GM23248 (cell line): ENCODE measurements around the gene THSD4. TPM values are rescaled to one million over a fixed set of nuclear protein-coding genes. Genes with fewer than 3 reads are reported as not detected.

ENCODE experiments used
- DNase-seq: peaks from one replicate; pipeline ENCODE4 v3.0.0-alpha.2; 2015
- H2AFZ ChIP-seq: fragments of 200-600 bp; sonication (generic); 2 replicates; pipeline ENCODE4 v1.6.1; 2016; ENCODE audit warnings: antibody characterized with exemption
- H3F3A ChIP-seq: fragments of 200-600 bp; sonication (generic); 2 replicates; pipeline ENCODE4 v1.6.1; 2016; ENCODE audit warnings: mild to moderate bottlenecking, antibody characterized with exemption, mixed run types; ENCODE audit not compliant: insufficient read depth
- H3K27ac ChIP-seq: fragments of 200-600 bp; sonication (generic); 2 replicates; pipeline ENCODE4 v1.5.1; 2016; ENCODE audit warnings: mild to moderate bottlenecking
- H3K27me3 ChIP-seq: fragments of 200-600 bp; sonication (generic); replicated peaks from 2 replicates; pipeline ENCODE4 v1.6.1; 2016; ENCODE audit warnings: mild to moderate bottlenecking; ENCODE audit not compliant: insufficient read depth
- H3K36me3 ChIP-seq: fragments of 200-600 bp; sonication (generic); 2 replicates; pipeline ENCODE4 v1.6.1; 2016; ENCODE audit warnings: low read depth, mild to moderate bottlenecking
- H3K4me1 ChIP-seq: fragments of 200-600 bp; sonication (generic); 2 replicates; pipeline ENCODE4 v1.6.1; 2016; ENCODE audit warnings: mild to moderate bottlenecking; ENCODE audit not compliant: insufficient read depth
- H3K4me2 ChIP-seq: fragments of 200-600 bp; sonication (generic); one replicate; pipeline ENCODE4 v1.6.1; 2016; ENCODE audit warnings: mild to moderate bottlenecking; ENCODE audit not compliant: unreplicated experiment
- H3K4me3 ChIP-seq: fragments of 200-600 bp; sonication (generic); 2 replicates; pipeline ENCODE4 v1.5.1; 2016; ENCODE audit warnings: mild to moderate bottlenecking
- H3K79me2 ChIP-seq: fragments of 200-600 bp; sonication (generic); 2 replicates; pipeline ENCODE4 v1.6.1; 2016; ENCODE audit warnings: mild to moderate bottlenecking; ENCODE audit not compliant: insufficient read depth
- H3K9ac ChIP-seq: fragments of 200-600 bp; sonication (generic); 2 replicates; pipeline ENCODE4 v1.6.1; 2016; ENCODE audit warnings: mild to moderate bottlenecking
- H3K9me2 ChIP-seq: fragments of 200-600 bp; sonication (generic); 2 replicates; pipeline ENCODE4 v1.6.1; 2016; ENCODE audit warnings: mixed run types, mild to moderate bottlenecking, moderate library complexity; ENCODE audit not compliant: insufficient read depth
- H3K9me3 ChIP-seq: fragments of 200-600 bp; sonication (generic); one replicate; pipeline ENCODE4 v1.6.1; 2017; ENCODE audit warnings: low read depth
- H4K20me1 ChIP-seq: fragments of 200-600 bp; sonication (generic); 2 replicates; pipeline ENCODE4 v1.6.0; 2016; ENCODE audit not compliant: insufficient read depth
- EZH2 ChIP-seq: fragments of 200-600 bp; sonication (generic); IDR thresholded peaks from 2 replicates; pipeline ENCODE4 v1.6.1; 2018; ENCODE audit warnings: antibody characterized with exemption, mild to moderate bottlenecking; ENCODE audit not compliant: insufficient read depth, poor library complexity, severe bottlenecking
- EZH2phosphoT487 ChIP-seq: fragments of 200-600 bp; sonication (generic); IDR thresholded peaks from 2 replicates; pipeline ENCODE4 v1.6.1; 2018; ENCODE audit warnings: antibody characterized with exemption, moderate library complexity, mild to moderate bottlenecking, low read depth; ENCODE audit not compliant: insufficient read depth
- WGBS, 2 experiments: methylation state at CpG; one replicate each; pipeline ENCODE4 v1.1.6; 2015 to 2017; ENCODE audit warnings: low lambda C conversion rate in 2 of 2, low coverage in 1 of 2; ENCODE audit errors: missing lambda C conversion rate in 2 of 2; 5-methylcytosine and 5-hydroxymethylcytosine counted together
- in situ Hi-C: fragments of 300-500 bp; cut with MboI; formaldehyde crosslinking; loops from 2 replicates; pipeline ENCODE4 v1.15.0; 2020
- polyA plus RNA-seq: library from polyadenylated mRNA; unstranded; fragments of >200 nt; fragmentation: Nextera tagmentation; extraction: Ambion mirVana; gene quantifications from 2 replicates; pipeline ENCODE4 v1.2.1, GENCODE V29; 2016
- total RNA-seq: library from RNA; depleted of rRNA; stranded (reverse); fragments of >200 nt; shearing (Covaris generic); gene quantifications from 2 replicates; pipeline ENCODE4 v1.2.3, GENCODE V29; 2014

The THSD4 gene
- total and polyA plus RNA-seq, 2 experiments from 2014 or later = 14.2 to 58.9 TPM

- 78 to 84% methylated on average over 2 of the region's 2 CpGs for WGBS, 2 experiments
- no peak overlapping the region for H3K4me2 ChIP-seq
- 0 out of 2 replicates have a peak, but pooled peaks cover 6% of the 10 kb centered on the region for H4K20me1 ChIP-seq
- no peaks in the 10 kb centered on the region for H3K36me3 ChIP-seq
- no peak overlapping the region for H3K4me3 ChIP-seq
- no peak for TF ChIP-seq EZH2phosphoT487
- no peak for TF ChIP-seq EZH2
- H3F3A ChIP-seq = no peaks in the 10 kb centered on the region
- H3K4me1 ChIP-seq = no peaks in the 10 kb centered on the region
- H3K27me3 ChIP-seq = no peaks in the 10 kb centered on the region
- no peak overlapping the region for H3K9ac ChIP-seq
- DNase-seq = no peak
- H3K79me2 ChIP-seq = no peaks in the 10 kb centered on the region
- no peak overlapping the region for H3K27ac ChIP-seq
- H2AFZ ChIP-seq = no peak overlapping the region
- in situ Hi-C loops = no loop called here
- no peaks in the 10 kb centered on the region for H3K9me2 ChIP-seq
- no peaks in the 10 kb centered on the region for H3K9me3 ChIP-seq
These were observed 403.4 kb downstream of the THSD4 start for GRCh38 chr15:71518661-71519060.

DNA sequence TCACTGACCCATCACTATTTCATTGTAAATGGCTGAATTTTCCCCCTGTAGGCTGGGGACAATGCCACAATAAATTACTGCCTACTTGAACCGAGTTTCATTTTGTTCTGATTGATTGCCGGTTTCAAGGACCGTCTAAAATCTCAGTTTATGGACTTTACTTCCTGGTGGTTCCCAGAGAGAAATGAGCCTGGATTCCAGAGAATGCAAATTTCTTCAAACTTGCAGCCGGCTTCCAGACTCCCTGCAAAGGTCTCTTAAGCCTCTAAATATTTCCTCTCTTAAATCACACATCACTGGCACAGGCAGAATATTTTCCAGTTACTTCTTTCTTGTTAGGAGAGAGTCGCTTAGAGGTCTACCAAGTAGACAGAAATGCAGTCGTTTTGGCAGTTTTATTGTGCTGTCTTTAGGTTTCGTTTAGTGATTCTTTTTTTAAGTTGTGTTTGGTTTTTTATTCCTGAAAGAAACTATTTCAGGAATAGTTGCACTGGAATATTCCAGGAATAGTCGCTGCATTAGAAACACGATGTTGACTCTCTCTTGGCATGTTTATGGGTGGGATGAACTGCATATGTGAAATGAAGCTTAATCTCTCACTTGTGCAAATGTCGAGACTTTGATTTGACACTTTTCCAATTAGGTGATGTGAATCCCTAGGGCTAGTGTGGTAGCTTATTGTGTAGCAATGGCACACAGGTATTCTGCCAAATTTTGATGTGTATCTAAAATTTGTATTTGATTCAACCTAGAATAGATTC is 411.0 kb downstream of the THSD4 start:
- Histone ChIP-seq H3K4me1 (peaks cover 13% of the 10 kb centered on the region), H3K4me3 (peak overlapping the region; percentile 54), H2AFZ (peak overlapping the region; percentile 30; the same call in 1 of the 2 replicates), H3K9me2 (no peaks in the 10 kb centered on the region), H3K27me3 (no peaks in the 10 kb centered on the region), H3K4me2 (peak overlapping the region; percentile 86), H3K36me3 (no peaks in the 10 kb centered on the region), H3K27ac (peak overlapping the region; percentile 4; the same call in 1 of the 2 replicates), H3K9me3 (no peaks in the 10 kb centered on the region), H4K20me1 (no peaks in the 10 kb centered on the region), H3K79me2 (no peaks in the 10 kb centered on the region), H3F3A (peaks cover 8% of the 10 kb centered on the region; the same call in 1 of the 2 replicates), H3K9ac (no peak overlapping the region)
- DNase-seq = peak; percentile 47
- 11 to 13% methylated on average over 10 of the region's 10 CpGs for WGBS, 2 experiments
- in situ Hi-C loops = no loop called here
- TF ChIP-seq EZH2phosphoT487 (no peak), EZH2 (no peak)

GRCh38 chr15:71529361-71529760 is 414.1 kb downstream of the THSD4 start:
- Histone ChIP-seq H3K4me3 (no peak overlapping the region), H3K79me2 (no peaks in the 10 kb centered on the region), H3K9ac (no peak overlapping the region), H3K27me3 (no peaks in the 10 kb centered on the region), H3K27ac (no peak overlapping the region), H3K4me1 (peaks cover 13% of the 10 kb centered on the region), H3K9me3 (no peaks in the 10 kb centered on the region), H4K20me1 (no peaks in the 10 kb centered on the region), H2AFZ (no peak overlapping the region), H3K36me3 (peaks cover 3% of the 10 kb centered on the region; the same call in 1 of the 2 replicates), H3K4me2 (no peak overlapping the region), H3F3A (peaks cover 8% of the 10 kb centered on the region; the same call in 1 of the 2 replicates), H3K9me2 (no peaks in the 10 kb centered on the region)
- TF ChIP-seq EZH2 (no peak), EZH2phosphoT487 (no peak)
- no peak for DNase-seq
- in situ Hi-C loops = no loop called here
- WGBS, 2 experiments = 80 to 89% methylated on average over 1 of the region's 1 CpG

DNA sequence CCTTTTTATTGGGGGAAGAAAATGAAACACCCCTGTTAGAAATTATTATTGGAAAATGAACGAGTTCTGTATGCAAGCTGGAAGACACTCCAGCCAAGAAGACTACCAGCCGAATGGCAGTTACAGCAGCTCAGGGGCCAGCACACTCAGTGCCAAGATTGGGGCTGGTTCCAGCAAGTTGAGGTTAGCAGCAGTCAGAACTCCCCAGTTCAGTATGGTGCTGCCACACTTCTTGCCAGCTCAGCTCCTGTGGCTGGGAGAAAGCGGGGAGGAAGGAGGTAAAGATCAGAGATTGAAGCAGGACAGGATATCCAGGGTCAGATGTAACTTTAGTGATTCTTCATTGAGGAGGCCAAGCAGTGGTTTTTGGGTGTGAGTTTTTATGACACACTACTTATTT is 414.8 kb downstream of the THSD4 start:
- Histone ChIP-seq H3K27me3 (no peaks in the 10 kb centered on the region), H3K9me2 (no peaks in the 10 kb centered on the region), H3F3A (peaks cover 8% of the 10 kb centered on the region; the same call in 1 of the 2 replicates), H3K4me2 (no peak overlapping the region), H3K9ac (no peak overlapping the region), H3K36me3 (peaks cover 3% of the 10 kb centered on the region; the same call in 1 of the 2 replicates), H2AFZ (no peak overlapping the region), H3K27ac (no peak overlapping the region), H3K4me1 (peaks cover 13% of the 10 kb centered on the region), H3K4me3 (no peak overlapping the region), H3K79me2 (no peaks in the 10 kb centered on the region), H3K9me3 (no peaks in the 10 kb centered on the region), H4K20me1 (no peaks in the 10 kb centered on the region)
- WGBS, 2 experiments = 42 to 51% methylated on average over 3 of the region's 3 CpGs
- DNase-seq = no peak
- in situ Hi-C loops = no loop called here
- TF ChIP-seq EZH2phosphoT487 (no peak), EZH2 (no peak)
